NCI-H2081 (cell line): ENCODE data around the gene GUSB.
"Not testable (repeated sequence)": the region's sequence is repeated elsewhere in the genome, so short reads cannot be mapped to it uniquely, and the experiment has no call there.

Experiments
- DNase-seq, 2 experiments: peaks; one replicate each; lab custom pipeline; 2025; lab: John Stamatoyannopoulos, UW

GUSB gene

GRCh38 chr7:65981965-65982792 is at the start of gene GUSB:
GUSB (minus strand) TSS chr7:65982213; CDS start chr7:65982183, 30 bp downstream.
- peak; percentile 94 to 95 for DNase-seq

GRCh38 chr7:66028342-66028741 is 46.3 kb upstream of the GUSB start:
- not testable (repeated sequence) for DNase-seq

GRCh38 chr7:66016131-66016461 is 34.1 kb upstream of the GUSB start:
- no peak for DNase-seq

- DNase-seq, result no peak
Measured at GRCh38 chr7:66015440-66016130, 33.6 kb upstream of the GUSB start.

- no peak for DNase-seq
Measured at GRCh38 chr7:66013938-66014337, 31.9 kb upstream of the GUSB start.

GRCh38 chr7:66007232-66007631 is 25.2 kb upstream of the GUSB start:
- DNase-seq, result no peak

- not testable (repeated sequence) for DNase-seq
Measured at GRCh38 chr7:66005115-66005671, 23.2 kb upstream of the GUSB start.

GRCh38 chr7:66000823-66001417 is 18.9 kb upstream of the GUSB start:
- DNase-seq, result not testable (repeated sequence)

GRCh38 chr7:65994984-65995383 is 13.0 kb upstream of the GUSB start:
- DNase-seq, result not testable (repeated sequence)

GRCh38 chr7:65992526-65992925 is 10.5 kb upstream of the GUSB start:
- no peak for DNase-seq

- DNase-seq, result not testable (repeated sequence)
Measured at GRCh38 chr7:65991829-65992228, 9.8 kb upstream of the GUSB start.

GRCh38 chr7:65989694-65990080 is 7.7 kb upstream of the GUSB start:
- no peak for DNase-seq

- DNase-seq, result not testable (repeated sequence)
Measured at GRCh38 chr7:65988503-65988902, 6.5 kb upstream of the GUSB start.

GRCh38 chr7:65988084-65988483 is 6.1 kb upstream of the GUSB start:
- DNase-seq, result no peak

GRCh38 chr7:65983965-65984658 is 2.1 kb upstream of the GUSB start:
- DNase-seq, result no peak

- no peak for DNase-seq
Measured at GRCh38 chr7:65980478-65981250, 1.3 kb downstream of the GUSB start.

GRCh38 chr7:65979583-65980477 is 2.2 kb downstream of the GUSB start:
- DNase-seq, result no peak

GRCh38 chr7:65978891-65979582 is 3.0 kb downstream of the GUSB start:
- DNase-seq, result no peak

- no peak for DNase-seq
Measured at GRCh38 chr7:65976659-65977196, 5.3 kb downstream of the GUSB start.
